HCT116 (cell line): Measurements from ENCODE around the gene RALGPS2. TPM values are rescaled to one million over a fixed set of nuclear protein-coding genes. Genes with fewer than 3 reads are reported as not detected.

ENCODE experiments used
- ATAC-seq: fragments of 200-7000 bp; cut with Tn5 transposase; 2 replicates; pipeline ENCODE4 v1.9.1; 2020; ENCODE audit warnings: mild to moderate bottlenecking, moderate library complexity
- BruUV-seq: library from RNA; stranded (reverse); fragments of 400-500 nt; replicated peaks from 2 replicates; lab custom pipeline; 2021; lab: Mats Ljungman, UMichigan
- CTCF ChIA-PET: fragments of 300-600 bp; sonication (Branson Sonifier 250); formaldehyde crosslinking; loops from one replicate; lab custom pipeline; 2021; ENCODE audit warnings: antibody characterized with exemption; lab: Charles Lee
- POLR2A ChIA-PET: fragments of 300-600, 350-600 bp; sonication (Branson Sonifier 250); formaldehyde crosslinking; loops from one replicate; lab custom pipeline; 2021; ENCODE audit warnings: antibody characterized with exemption; lab: Charles Lee
- RAD21 ChIA-PET, 2 experiments: fragments of 300-600 bp; sonication (Branson Sonifier 250); formaldehyde crosslinking; loops; one replicate each; lab custom pipeline; 2023; ENCODE audit warnings: low total read pairs in 2 of 2; ENCODE audit not compliant: uncharacterized antibody in 2 of 2, unreplicated experiment in 2 of 2, low non-redundant PET in 1 of 2; lab: Charles Lee
- DNase-seq: peaks from one replicate; pipeline ENCODE4 v3.0.0-alpha.2; 2010; ENCODE audit warnings: low read depth, low spot score
- H2AFZ ChIP-seq: fragments of 200-600 bp; shearing (Covaris generic), sonication (generic); 2 replicates; pipeline ENCODE4 v1.6.1; 2017; ENCODE audit warnings: low read depth, mixed run types, mixed read lengths, antibody characterized with exemption, low read length; ENCODE audit not compliant: poor library complexity, severe bottlenecking
- H3K27ac ChIP-seq: 2 replicates; pipeline ENCODE4 v1.5.1; 2012; ENCODE audit warnings: low read depth, low read length
- H3K27me3 ChIP-seq: fragments of 200-600 bp; sonication (generic); 2 replicates; pipeline ENCODE4 v1.6.1; 2016; ENCODE audit warnings: mixed run types, low read length, mixed read lengths; ENCODE audit not compliant: insufficient read depth
- H3K36me3 ChIP-seq, 2 experiments: fragments of 200-500 bp in 1 of 2; fragments of 200-600 bp in 1 of 2; sonication (Bioruptor generic) in 1 of 2; sonication (generic) in 1 of 2; 2 replicates each; pipeline versions ENCODE4 v1.5.1 to v1.6.1; 2014 to 2016; ENCODE audit warnings: low read length in 2 of 2, inconsistent platforms in 1 of 2, mixed read lengths in 1 of 2, mixed run types in 1 of 2; ENCODE audit not compliant: insufficient read depth in 2 of 2, control insufficient read depth in 1 of 2
- H3K4me1 ChIP-seq, 2 experiments: fragments of 200-600 bp in 1 of 2; sonication (generic) in 1 of 2; 2 replicates each; pipeline versions ENCODE4 v1.5.1 to v1.6.1; 2012 to 2017; ENCODE audit warnings: low read length in 2 of 2, inconsistent platforms in 1 of 2, mild to moderate bottlenecking in 1 of 2, mixed read lengths in 1 of 2, mixed run types in 1 of 2, moderate library complexity in 1 of 2; ENCODE audit not compliant: insufficient read depth in 2 of 2, control insufficient read depth in 1 of 2
- H3K4me2 ChIP-seq: fragments of 200-600 bp; sonication (generic); 2 replicates; pipeline ENCODE4 v1.6.1; 2017; ENCODE audit warnings: mixed run types, low read length, mixed read lengths
- H3K4me3 ChIP-seq, 2 experiments: fragments of 200-600 bp in 1 of 2; sonication (generic) in 1 of 2; replicated peaks in 1 of 2; 2 replicates each; pipeline ENCODE4 v1.5.1; 2011 to 2016; ENCODE audit warnings: low read length in 2 of 2, control low read depth in 1 of 2, low read depth in 1 of 2, mild to moderate bottlenecking in 1 of 2, mixed read lengths in 1 of 2, mixed run types in 1 of 2
- H3K79me2 ChIP-seq: fragments of 200-600 bp; sonication (generic); 2 replicates; pipeline ENCODE4 v1.6.1; 2017; ENCODE audit warnings: mild to moderate bottlenecking, mixed run types, low read length, moderate library complexity, mixed read lengths; ENCODE audit not compliant: insufficient read depth
- H3K9ac ChIP-seq: fragments of 200-600 bp; sonication (generic); 2 replicates; pipeline ENCODE4 v1.6.1; 2016; ENCODE audit warnings: low read length, mixed read lengths
- H3K9me2 ChIP-seq: fragments of 200-600 bp; sonication (generic), shearing (Covaris generic); 2 replicates; pipeline ENCODE4 v1.6.1; 2017; ENCODE audit warnings: mixed run types, mild to moderate bottlenecking, moderate library complexity; ENCODE audit not compliant: insufficient read depth
- H3K9me3 ChIP-seq, 2 experiments: fragments of 200-500 bp in 1 of 2; fragments of 200-600 bp in 1 of 2; sonication (Bioruptor generic) in 1 of 2; sonication (generic) in 1 of 2; 2 replicates each; pipeline ENCODE4 v1.6.1; 2014 to 2017; ENCODE audit warnings: low read length in 2 of 2, mixed read lengths in 2 of 2, inconsistent platforms in 1 of 2, low read depth in 1 of 2, mild to moderate bottlenecking in 1 of 2, mixed run types in 1 of 2, moderate library complexity in 1 of 2; ENCODE audit not compliant: control insufficient read depth in 1 of 2, insufficient read depth in 1 of 2
- H4K20me1 ChIP-seq: fragments of 200-600 bp; sonication (generic), shearing (Covaris generic); 2 replicates; pipeline ENCODE4 v1.6.1; 2017; ENCODE audit warnings: mixed run types, mild to moderate bottlenecking, moderate library complexity; ENCODE audit not compliant: insufficient read depth
- CTCF ChIP-seq, 3 experiments: fragments of 200-600 bp in 1 of 3; sonication (generic) in 1 of 3; IDR thresholded peaks in 2 of 3; conservative IDR thresholded peaks in 1 of 3; 2 replicates each; pipeline ENCODE4 v1.5.1; 2012 to 2017; ENCODE audit warnings: low read depth in 2 of 3, low read length in 2 of 3, antibody characterized with exemption in 1 of 3, borderline replicate concordance in 1 of 3, control low read depth in 1 of 3, mild to moderate bottlenecking in 1 of 3, mixed read lengths in 1 of 3, mixed run types in 1 of 3, moderate library complexity in 1 of 3; ENCODE audit not compliant: insufficient read depth in 1 of 3
- POLR2AphosphoS5 ChIP-seq: IDR thresholded peaks from 2 replicates; pipeline ENCODE4 v1.6.1; 2011; ENCODE audit warnings: mild to moderate bottlenecking, low read depth, low read length, moderate library complexity
- RAD21 ChIP-seq: IDR thresholded peaks from 2 replicates; pipeline ENCODE4 v1.6.1; 2012; ENCODE audit warnings: low read depth, mild to moderate bottlenecking
- SRF ChIP-seq: IDR thresholded peaks from 2 replicates; pipeline ENCODE4 v1.6.1; 2012; ENCODE audit warnings: low read depth
- ZNF274 ChIP-seq: fragments of 200-500 bp; sonication (Bioruptor generic); IDR thresholded peaks from 2 replicates; pipeline ENCODE4 v1.6.1; 2014; ENCODE audit warnings: mild to moderate bottlenecking, low read depth, low read length, inconsistent platforms
- intact Hi-C: fragments of 100-400 bp; cut with micrococcal nuclease; formaldehyde crosslinking; loops from 2 replicates; pipeline ENCODE4 v1.10.0; 2022
- total RNA-seq: library from RNA; stranded (reverse); gene quantifications from one replicate; pipeline ENCODE4 v1.2.1, GENCODE V29; 2021; ENCODE audit not compliant: unreplicated experiment
- TF ChIP-seq, protein P1 (sequence below): IDR thresholded peaks from 2 replicates; pipeline ENCODE4 v1.6.1; 2012; ENCODE audit warnings: low read depth

Gene RALGPS2
- total RNA-seq, 1 experiment from 2014 or later = 25.6 TPM

DNA sequence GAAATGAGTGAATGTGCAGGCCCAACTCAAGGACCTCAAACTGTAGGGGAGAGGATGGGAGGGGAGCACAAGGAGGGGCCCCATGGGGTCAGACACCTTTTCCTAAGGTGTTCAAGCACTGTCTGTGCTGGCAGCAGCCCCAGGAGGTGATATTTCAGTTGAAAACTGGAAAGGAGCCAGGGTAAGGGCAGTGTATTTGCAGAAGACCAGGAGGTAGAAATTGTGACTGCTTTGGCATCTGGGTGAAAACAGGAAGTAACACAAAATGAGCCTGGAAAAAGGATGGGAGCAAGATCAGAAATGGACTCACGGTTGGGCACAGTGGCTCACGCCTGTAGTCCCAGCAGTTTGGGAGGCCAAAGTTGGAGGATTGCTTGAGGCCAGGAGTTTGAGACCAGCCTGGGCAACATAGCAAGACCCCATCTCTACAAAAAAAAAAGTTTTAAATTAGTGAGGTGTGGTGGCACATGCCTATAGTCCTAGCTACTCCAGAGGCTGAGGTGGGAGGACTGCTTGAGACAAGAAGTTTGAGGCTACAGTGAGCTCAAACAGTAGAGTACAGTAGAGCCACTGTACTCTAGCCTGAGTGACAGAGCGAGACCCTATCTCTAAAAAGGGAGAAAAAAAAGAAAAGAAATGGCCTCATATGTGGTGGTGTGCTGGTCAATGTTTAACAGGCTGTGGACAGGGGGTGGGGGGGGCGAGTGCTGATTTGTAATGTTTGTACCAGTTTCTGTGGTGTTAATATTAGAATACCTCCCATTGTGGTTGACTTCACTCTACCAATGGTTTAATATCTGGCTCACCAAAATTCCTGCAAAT, 222.0 kb downstream of the RALGPS2 start:
- Histone ChIP-seq H3K79me2 (no peaks in the 10 kb centered on the region), H3K9me3 (no peaks in the 10 kb centered on the region), H3K4me1 (no peaks in the 10 kb centered on the region), H3K36me3 (no peaks in the 10 kb centered on the region), H3K27me3 (no peaks in the 10 kb centered on the region), H4K20me1 (no peaks in the 10 kb centered on the region), H3K27ac (no peak overlapping the region), H2AFZ (no peak overlapping the region), H3K4me3 (no peak overlapping the region), H3K4me2 (no peak overlapping the region), H3K9ac (no peak overlapping the region), H3K9me2 (no peaks in the 10 kb centered on the region)
- intact Hi-C loops = no loop called here
- POLR2A ChIA-PET = no interaction called here
- no TSS peak for BruUV-seq
- RAD21 ChIA-PET = no interaction called here
- CTCF ChIA-PET = no interaction called here
- TF ChIP-seq SRF (no peak), ZNF274 (no peak), RAD21 (no peak), POLR2AphosphoS5 (no peak), CTCF (IDR thresholded peaks at IDR 0.05 in 2 of 3, conservative IDR thresholded peaks at IDR 0.05 in 1 of 3; ENCODE audit: borderline replicate concordance in 1 of 3, insufficient read depth in 1 of 3, low read depth in 2 of 3, low read length in 2 of 3) (no peak)
- TF ChIP-seq, protein P1, sequence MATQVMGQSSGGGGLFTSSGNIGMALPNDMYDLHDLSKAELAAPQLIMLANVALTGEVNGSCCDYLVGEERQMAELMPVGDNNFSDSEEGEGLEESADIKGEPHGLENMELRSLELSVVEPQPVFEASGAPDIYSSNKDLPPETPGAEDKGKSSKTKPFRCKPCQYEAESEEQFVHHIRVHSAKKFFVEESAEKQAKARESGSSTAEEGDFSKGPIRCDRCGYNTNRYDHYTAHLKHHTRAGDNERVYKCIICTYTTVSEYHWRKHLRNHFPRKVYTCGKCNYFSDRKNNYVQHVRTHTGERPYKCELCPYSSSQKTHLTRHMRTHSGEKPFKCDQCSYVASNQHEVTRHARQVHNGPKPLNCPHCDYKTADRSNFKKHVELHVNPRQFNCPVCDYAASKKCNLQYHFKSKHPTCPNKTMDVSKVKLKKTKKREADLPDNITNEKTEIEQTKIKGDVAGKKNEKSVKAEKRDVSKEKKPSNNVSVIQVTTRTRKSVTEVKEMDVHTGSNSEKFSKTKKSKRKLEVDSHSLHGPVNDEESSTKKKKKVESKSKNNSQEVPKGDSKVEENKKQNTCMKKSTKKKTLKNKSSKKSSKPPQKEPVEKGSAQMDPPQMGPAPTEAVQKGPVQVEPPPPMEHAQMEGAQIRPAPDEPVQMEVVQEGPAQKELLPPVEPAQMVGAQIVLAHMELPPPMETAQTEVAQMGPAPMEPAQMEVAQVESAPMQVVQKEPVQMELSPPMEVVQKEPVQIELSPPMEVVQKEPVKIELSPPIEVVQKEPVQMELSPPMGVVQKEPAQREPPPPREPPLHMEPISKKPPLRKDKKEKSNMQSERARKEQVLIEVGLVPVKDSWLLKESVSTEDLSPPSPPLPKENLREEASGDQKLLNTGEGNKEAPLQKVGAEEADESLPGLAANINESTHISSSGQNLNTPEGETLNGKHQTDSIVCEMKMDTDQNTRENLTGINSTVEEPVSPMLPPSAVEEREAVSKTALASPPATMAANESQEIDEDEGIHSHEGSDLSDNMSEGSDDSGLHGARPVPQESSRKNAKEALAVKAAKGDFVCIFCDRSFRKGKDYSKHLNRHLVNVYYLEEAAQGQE = no peak
- DNase-seq (no peak), ATAC-seq (no peak)
